ENCODE data around the gene LEMD2. TPM values are rescaled to one million over a fixed set of nuclear protein-coding genes. Genes with fewer than 3 reads are reported as not detected.

The LEMD2 gene
- polyA plus RNA-seq, 3 donors, result 11.4 to 59.5 (median 13.8) TPM

- no peaks in the 10 kb centered on the region for H3K9me3 Mint-ChIP-seq
- DNase-seq, result no peak
- Histone ChIP-seq H2AFZ (ENCODE audit: insufficient read depth, low read depth, low read length, poor library complexity, severe bottlenecking) (no peak overlapping the region), H3K4me3 (replicated peaks in 1 of 3; ENCODE audit: low read depth in 2 of 3, low read length in 3 of 3) (no peak overlapping the region), H3K4me1 (ENCODE audit: control insufficient read depth in 1 of 2, insufficient read depth in 2 of 2, low read length in 2 of 2) (no peaks in the 10 kb centered on the region), H3K36me3 (replicated peaks in 1 of 2; ENCODE audit: control insufficient read depth in 1 of 2, insufficient read depth in 2 of 2, low read length in 2 of 2) (no peaks in the 10 kb centered on the region), H3K27me3 (ENCODE audit: control insufficient read depth in 2 of 2, insufficient read depth in 2 of 2, low read length in 2 of 2) (peaks cover 0 to 6% of the 10 kb centered on the region in 2 donors), H3K9me3 (replicated peaks in 1 of 2; ENCODE audit: control insufficient read depth in 1 of 2, insufficient read depth in 1 of 2, low read length in 2 of 2) (no peaks in the 10 kb centered on the region), H3K79me2 (ENCODE audit: insufficient read depth, low read length) (no peaks in the 10 kb centered on the region), H3K4me2 (replicated peaks; ENCODE audit: extremely low read depth, low read length, poor library complexity, severe bottlenecking) (no peak overlapping the region), H3K27ac (ENCODE audit: low read depth in 1 of 2, low read length in 2 of 2) (no peak overlapping the region), H4K20me1 (ENCODE audit: insufficient read depth, low read length) (no peaks in the 10 kb centered on the region), H3K9ac (ENCODE audit: insufficient read depth, low read length, poor library complexity, severe bottlenecking) (no peak overlapping the region)
- no peak overlapping the region for H3K4me3 Mint-ChIP-seq
- no peaks in the 10 kb centered on the region for H3K36me3 Mint-ChIP-seq
- TF ChIP-seq CTCF (IDR thresholded peaks at IDR 0.05), result no peak
- WGBS (ENCODE audit: insufficient coverage), result 98% methylated on average over 11 of the region's 11 CpGs
- no peak overlapping the region for H3K27ac Mint-ChIP-seq
- H3K4me1 Mint-ChIP-seq, result no peaks in the 10 kb centered on the region
- peaks cover 11 to 15% (median 14%) of the 10 kb centered on the region in 3 donors for H3K27me3 Mint-ChIP-seq (ENCODE audit: low read depth in 3 of 3)
- intact Hi-C loops (cut with micrococcal nuclease), result no loop called here
These were observed 61.0 kb downstream of the LEMD2 start for GRCh38 chr6:33727932-33728331.

- H3K9me3 ChIP-seq (replicated peaks in 1 of 2; ENCODE audit: control insufficient read depth in 1 of 2, insufficient read depth in 1 of 2, low read length in 2 of 2), result no peaks in the 10 kb centered on the region
- H3K4me3 Mint-ChIP-seq, result no peak overlapping the region
- H3K9ac ChIP-seq (ENCODE audit: insufficient read depth, low read length, poor library complexity, severe bottlenecking), result no peak overlapping the region
- no peaks in the 10 kb centered on the region for H3K36me3 ChIP-seq (replicated peaks in 1 of 2; ENCODE audit: control insufficient read depth in 1 of 2, insufficient read depth in 2 of 2, low read length in 2 of 2)
- 80% methylated on average over 6 of the region's 7 CpGs for WGBS (ENCODE audit: insufficient coverage)
- H3K27me3 Mint-ChIP-seq (ENCODE audit: low read depth in 3 of 3), result peaks cover 11 to 16% (median 15%) of the 10 kb centered on the region in 3 donors
- no peaks in the 10 kb centered on the region for H3K36me3 Mint-ChIP-seq
- no peaks in the 10 kb centered on the region for H3K9me3 Mint-ChIP-seq
- H3K4me3 ChIP-seq (replicated peaks in 1 of 3; ENCODE audit: low read depth in 2 of 3, low read length in 3 of 3), result no peak overlapping the region
- no peaks in the 10 kb centered on the region for H3K4me1 Mint-ChIP-seq
- no peak overlapping the region for H3K4me2 ChIP-seq (replicated peaks; ENCODE audit: extremely low read depth, low read length, poor library complexity, severe bottlenecking)
- H3K4me1 ChIP-seq (ENCODE audit: control insufficient read depth in 1 of 2, insufficient read depth in 2 of 2, low read length in 2 of 2), result no peaks in the 10 kb centered on the region
- H3K27ac ChIP-seq (ENCODE audit: low read depth in 1 of 2, low read length in 2 of 2), result no peak overlapping the region
- H2AFZ ChIP-seq (ENCODE audit: insufficient read depth, low read depth, low read length, poor library complexity, severe bottlenecking), result no peak overlapping the region
- intact Hi-C loops (cut with micrococcal nuclease), result no loop called here
- TF ChIP-seq CTCF (IDR thresholded peaks at IDR 0.05), result no peak
- peaks cover 0 to 6% of the 10 kb centered on the region in 2 donors for H3K27me3 ChIP-seq (ENCODE audit: control insufficient read depth in 2 of 2, insufficient read depth in 2 of 2, low read length in 2 of 2)
- H3K79me2 ChIP-seq (ENCODE audit: insufficient read depth, low read length), result no peaks in the 10 kb centered on the region
- H3K27ac Mint-ChIP-seq, result no peak overlapping the region
- DNase-seq, result no peak
- no peaks in the 10 kb centered on the region for H4K20me1 ChIP-seq (ENCODE audit: insufficient read depth, low read length)
These were observed 61.8 kb downstream of the LEMD2 start for GRCh38 chr6:33727126-33727525.

Data from CD14-positive monocyte (primary cell).